ENCODE data around the gene OR2A7.
"Not testable (repeated sequence)": the region's sequence is repeated elsewhere in the genome, so short reads cannot be mapped to it uniquely, and the experiment has no call there.

OR2A7 gene

GRCh38 chr7:144281981-144282380 lies 17.4 kb upstream of the OR2A7 start:
- not testable (repeated sequence) for H3K27ac Mint-ChIP-seq; H3K4me1 Mint-ChIP-seq (ENCODE audit: low read depth); H3K36me3 Mint-ChIP-seq (ENCODE audit: low read depth); DNase-seq (ENCODE audit: low spot score); H3K27me3 Mint-ChIP-seq (ENCODE audit: low read depth); H3K9me3 Mint-ChIP-seq; H3K4me3 Mint-ChIP-seq

- H3K27ac Mint-ChIP-seq, H3K4me3 Mint-ChIP-seq: not testable (repeated sequence)
These were observed 15.4 kb upstream of the OR2A7 start for GRCh38 chr7:144280010-144280409.

GRCh38 chr7:144275281-144275680 lies 10.7 kb upstream of the OR2A7 start:
- DNase-seq (ENCODE audit: low spot score); H3K4me1 Mint-ChIP-seq (ENCODE audit: low read depth); H3K9me3 Mint-ChIP-seq; H3K27me3 Mint-ChIP-seq (ENCODE audit: low read depth); H3K27ac Mint-ChIP-seq; H3K36me3 Mint-ChIP-seq (ENCODE audit: low read depth); H3K4me3 Mint-ChIP-seq: not testable (repeated sequence)

More at GRCh38 chr7:144280010-144280409, 15.4 kb upstream of the OR2A7 start:
- H3K9me3 Mint-ChIP-seq; H3K27me3 Mint-ChIP-seq (ENCODE audit: low read depth); H3K36me3 Mint-ChIP-seq (ENCODE audit: low read depth); DNase-seq (ENCODE audit: low spot score); H3K4me1 Mint-ChIP-seq (ENCODE audit: low read depth): not testable (repeated sequence)

GRCh38 chr7:144269188-144269587 lies 4.6 kb upstream of the OR2A7 start, which contains the start of gene CTAGE8:
Gene CTAGE8, minus strand, starts transcription at chr7:144269288. Its CDS starts 38 bp downstream, at chr7:144269250.
- not testable (repeated sequence) for H3K9me3 Mint-ChIP-seq; H3K27ac Mint-ChIP-seq; H3K4me1 Mint-ChIP-seq (ENCODE audit: low read depth); H3K4me3 Mint-ChIP-seq; DNase-seq (ENCODE audit: low spot score); H3K36me3 Mint-ChIP-seq (ENCODE audit: low read depth); H3K27me3 Mint-ChIP-seq (ENCODE audit: low read depth)

GRCh38 chr7:144262128-144262527 lies 2.5 kb downstream of the OR2A7 start:
- not testable (repeated sequence) for H3K27ac Mint-ChIP-seq; H3K27me3 Mint-ChIP-seq (ENCODE audit: low read depth); H3K4me1 Mint-ChIP-seq (ENCODE audit: low read depth); DNase-seq (ENCODE audit: low spot score); H3K4me3 Mint-ChIP-seq; H3K9me3 Mint-ChIP-seq; H3K36me3 Mint-ChIP-seq (ENCODE audit: low read depth)

- not testable (repeated sequence) for H3K4me3 Mint-ChIP-seq; DNase-seq (ENCODE audit: low spot score); H3K36me3 Mint-ChIP-seq (ENCODE audit: low read depth); H3K9me3 Mint-ChIP-seq; H3K27ac Mint-ChIP-seq; H3K27me3 Mint-ChIP-seq (ENCODE audit: low read depth); H3K4me1 Mint-ChIP-seq (ENCODE audit: low read depth)
These were observed 5.5 kb downstream of the OR2A7 start for GRCh38 chr7:144259067-144259466.

GRCh38 chr7:144256112-144256511 lies 8.5 kb downstream of the OR2A7 start:
- no peak overlapping the region for H3K27ac Mint-ChIP-seq

GRCh38 chr7:144255471-144255897 lies 9.1 kb downstream of the OR2A7 start:
- Mint-ChIP-seq H3K36me3 (ENCODE audit: low read depth) (no peaks in the 10 kb centered on the region), H3K27ac (no peak overlapping the region), H3K4me3 (no peak overlapping the region), H3K4me1 (ENCODE audit: low read depth) (no peaks in the 10 kb centered on the region), H3K27me3 (ENCODE audit: low read depth) (no peaks in the 10 kb centered on the region), H3K9me3 (no peaks in the 10 kb centered on the region)
- DNase-seq (ENCODE audit: low spot score): no peak

More at GRCh38 chr7:144256112-144256511, 8.5 kb downstream of the OR2A7 start:
- Mint-ChIP-seq H3K4me1 (ENCODE audit: low read depth) (no peaks in the 10 kb centered on the region), H3K36me3 (ENCODE audit: low read depth) (no peaks in the 10 kb centered on the region), H3K4me3 (no peak overlapping the region), H3K9me3 (no peaks in the 10 kb centered on the region), H3K27me3 (ENCODE audit: low read depth) (no peaks in the 10 kb centered on the region)
- DNase-seq (ENCODE audit: low spot score): no peak

GRCh38 chr7:144252307-144252706 lies 12.3 kb downstream of the OR2A7 start:
- not testable (repeated sequence) for H3K27ac Mint-ChIP-seq; H3K4me1 Mint-ChIP-seq (ENCODE audit: low read depth); H3K27me3 Mint-ChIP-seq (ENCODE audit: low read depth); H3K4me3 Mint-ChIP-seq; DNase-seq (ENCODE audit: low spot score); H3K36me3 Mint-ChIP-seq (ENCODE audit: low read depth); H3K9me3 Mint-ChIP-seq

GRCh38 chr7:144247674-144248330 lies 16.8 kb downstream of the OR2A7 start:
- H3K4me1 Mint-ChIP-seq (ENCODE audit: low read depth); H3K4me3 Mint-ChIP-seq; H3K27me3 Mint-ChIP-seq (ENCODE audit: low read depth); H3K9me3 Mint-ChIP-seq; H3K27ac Mint-ChIP-seq; H3K36me3 Mint-ChIP-seq (ENCODE audit: low read depth); DNase-seq (ENCODE audit: low spot score): not testable (repeated sequence)

GRCh38 chr7:144246967-144247366 lies 17.6 kb downstream of the OR2A7 start:
- H3K9me3 Mint-ChIP-seq; H3K36me3 Mint-ChIP-seq (ENCODE audit: low read depth); H3K4me3 Mint-ChIP-seq; DNase-seq (ENCODE audit: low spot score); H3K27me3 Mint-ChIP-seq (ENCODE audit: low read depth); H3K4me1 Mint-ChIP-seq (ENCODE audit: low read depth); H3K27ac Mint-ChIP-seq: not testable (repeated sequence)

- H3K4me1 Mint-ChIP-seq (ENCODE audit: low read depth); H3K9me3 Mint-ChIP-seq; H3K27ac Mint-ChIP-seq; DNase-seq (ENCODE audit: low spot score); H3K4me3 Mint-ChIP-seq; H3K27me3 Mint-ChIP-seq (ENCODE audit: low read depth); H3K36me3 Mint-ChIP-seq (ENCODE audit: low read depth): not testable (repeated sequence)
These were observed 19.2 kb downstream of the OR2A7 start for GRCh38 chr7:144245372-144245771.

- H3K36me3 Mint-ChIP-seq (ENCODE audit: low read depth); H3K4me3 Mint-ChIP-seq; H3K27ac Mint-ChIP-seq; DNase-seq (ENCODE audit: low spot score); H3K27me3 Mint-ChIP-seq (ENCODE audit: low read depth); H3K9me3 Mint-ChIP-seq; H3K4me1 Mint-ChIP-seq (ENCODE audit: low read depth): not testable (repeated sequence)
These were observed 25.2 kb downstream of the OR2A7 start, which contains the start of gene OR2A42 for GRCh38 chr7:144239365-144239764. Gene OR2A42, minus strand, starts transcription at chr7:144239605. Its CDS starts 6,762 bp downstream, at chr7:144232843.

- H3K9me3 Mint-ChIP-seq; H3K27me3 Mint-ChIP-seq (ENCODE audit: low read depth); H3K36me3 Mint-ChIP-seq (ENCODE audit: low read depth); H3K27ac Mint-ChIP-seq; H3K4me1 Mint-ChIP-seq (ENCODE audit: low read depth); H3K4me3 Mint-ChIP-seq; DNase-seq (ENCODE audit: low spot score): not testable (repeated sequence)
These were observed 26.0 kb downstream of the OR2A7 start for GRCh38 chr7:144238530-144239082.

GRCh38 chr7:144233039-144233438 lies 31.6 kb downstream of the OR2A7 start:
- H3K4me3 Mint-ChIP-seq; H3K27ac Mint-ChIP-seq; DNase-seq (ENCODE audit: low spot score); H3K9me3 Mint-ChIP-seq; H3K36me3 Mint-ChIP-seq (ENCODE audit: low read depth); H3K4me1 Mint-ChIP-seq (ENCODE audit: low read depth); H3K27me3 Mint-ChIP-seq (ENCODE audit: low read depth): not testable (repeated sequence)
